SHP77 treated with DMSO at 0.1 percent for 48 hours (cell line): Measurements from ENCODE around the gene EXOC3L1.

ENCODE experiments used
- DNase-seq: peaks from one replicate; lab custom pipeline; 2025; lab: John Stamatoyannopoulos, UW

Gene EXOC3L1

DNA sequence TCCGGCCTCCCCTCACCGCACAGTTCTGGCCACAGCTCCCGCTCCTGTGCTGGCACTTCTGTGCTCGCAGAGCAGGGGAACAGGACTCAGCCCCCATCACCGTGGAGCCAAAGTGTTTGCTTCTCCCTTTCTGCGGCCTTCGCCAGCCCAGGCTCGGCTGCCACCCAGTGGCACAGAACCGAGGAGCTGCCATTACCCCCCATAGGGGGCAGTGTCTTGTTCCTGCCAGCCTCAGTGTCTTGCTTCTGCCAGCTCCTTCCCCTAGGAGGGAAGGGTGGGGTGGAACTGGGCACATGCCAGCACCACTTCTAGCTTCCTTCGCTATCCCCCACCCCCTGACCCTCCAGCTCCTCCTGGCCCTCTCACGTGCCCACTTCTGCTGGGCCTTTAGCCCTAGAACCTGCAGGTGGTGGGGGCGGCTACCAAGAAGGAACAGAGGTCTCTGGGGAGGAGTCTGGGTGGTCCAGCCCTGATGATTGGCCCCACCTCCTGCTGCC lies 8.3 kb upstream of the EXOC3L1 start:
- no peak for DNase-seq

DNA sequence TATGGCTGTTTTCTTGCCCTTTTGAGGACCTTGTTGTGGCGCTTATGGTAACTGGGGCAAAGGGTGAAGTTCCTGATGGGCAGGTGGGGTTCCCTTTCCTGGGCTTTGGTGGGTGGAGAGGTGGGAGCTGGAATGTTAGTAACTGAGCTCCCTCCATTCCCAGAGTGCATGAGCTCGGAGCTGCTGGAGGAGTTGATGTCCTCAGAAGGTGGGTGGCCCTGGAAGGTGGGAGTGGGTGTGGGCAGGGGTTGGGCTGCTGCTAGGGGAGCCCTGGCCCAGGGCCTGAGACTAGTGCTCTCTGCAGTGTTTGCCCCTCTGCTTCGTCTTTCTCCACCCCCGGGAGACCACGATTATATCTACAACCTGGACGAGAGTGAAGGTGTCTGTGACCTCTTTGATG lies 7.8 kb upstream of the EXOC3L1 start:
- no peak for DNase-seq

DNA sequence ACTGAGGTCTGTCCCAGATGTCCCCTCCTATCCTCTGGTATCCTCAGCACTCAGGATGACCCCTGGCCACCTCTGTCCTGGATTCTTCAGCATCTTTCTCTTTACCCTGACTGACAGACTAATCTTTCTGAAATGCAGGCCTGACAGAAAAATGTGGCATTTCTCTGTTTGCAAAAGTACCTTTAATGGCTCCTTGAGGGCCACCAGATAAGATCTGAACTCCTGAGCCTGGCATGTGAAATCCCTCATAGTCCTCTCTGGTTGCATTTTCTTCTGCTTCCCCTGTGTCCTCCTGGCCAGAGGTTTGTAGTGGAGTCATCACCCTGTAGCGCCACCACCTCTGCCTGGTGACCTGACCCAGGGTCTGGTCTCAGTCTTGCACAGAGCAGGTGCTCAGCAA lies 6.9 kb upstream of the EXOC3L1 start:
- DNase-seq = no peak

DNA sequence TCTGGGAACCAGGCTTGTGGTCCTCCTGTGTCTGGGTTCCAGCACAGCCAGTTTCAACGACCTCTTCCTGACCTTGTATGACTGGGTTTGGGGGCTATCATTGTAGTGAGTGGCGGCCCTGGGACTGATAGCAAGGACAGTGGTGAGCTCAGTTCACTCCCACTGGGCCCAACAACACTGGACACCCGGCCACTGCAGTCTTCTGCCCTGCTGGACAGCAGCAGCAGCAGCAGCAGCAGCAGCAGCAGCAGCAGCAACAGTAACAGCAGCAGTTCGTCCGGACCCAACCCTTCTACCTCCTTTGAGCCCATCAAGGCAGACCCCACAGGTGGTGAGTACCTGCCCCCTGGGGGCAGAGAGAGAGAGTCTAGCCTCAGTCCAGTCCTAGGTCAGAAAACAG lies 5.7 kb upstream of the EXOC3L1 start:
- DNase-seq = no peak

DNA sequence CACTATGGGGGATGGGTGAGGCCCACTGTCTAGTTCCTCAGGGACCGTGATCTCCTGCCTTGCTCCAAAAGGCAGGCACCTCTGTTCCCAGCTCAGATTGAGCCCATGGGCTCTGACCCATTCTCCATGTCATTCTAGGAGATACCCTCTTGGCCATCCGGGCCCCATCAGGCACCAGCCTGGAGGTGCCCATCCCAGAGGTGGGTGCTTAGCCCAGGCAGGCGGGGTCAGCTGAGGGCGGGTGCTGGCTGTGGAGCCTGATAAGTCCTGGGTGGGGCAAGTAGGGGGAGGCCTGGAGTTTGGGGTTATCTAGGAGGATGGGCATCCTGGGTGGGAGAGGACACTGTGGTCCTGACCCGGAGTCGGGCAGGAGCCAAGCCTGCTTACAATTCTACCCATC lies 4.3 kb upstream of the EXOC3L1 start:
- DNase-seq = no peak

DNA sequence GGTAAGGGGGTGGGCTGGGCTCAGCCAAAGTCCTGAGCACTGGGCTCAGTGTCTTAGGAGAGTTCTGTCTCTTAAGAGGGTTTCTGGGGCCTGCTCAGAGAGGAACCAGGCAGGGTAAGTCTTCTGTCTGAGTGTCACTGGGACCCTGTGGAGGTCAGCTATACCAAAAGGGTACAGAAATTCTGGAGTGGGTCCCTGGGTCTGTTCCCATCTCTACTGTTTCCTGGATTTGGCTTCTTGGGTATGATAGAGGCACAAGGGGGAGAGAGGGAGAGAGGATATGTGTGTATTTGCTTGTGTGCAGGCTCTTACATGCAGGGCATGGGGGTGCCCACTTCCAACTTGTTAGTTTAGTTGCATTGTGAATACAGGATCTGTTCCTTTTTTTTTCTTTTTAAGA lies 3.6 kb upstream of the EXOC3L1 start:
- no peak for DNase-seq

DNA sequence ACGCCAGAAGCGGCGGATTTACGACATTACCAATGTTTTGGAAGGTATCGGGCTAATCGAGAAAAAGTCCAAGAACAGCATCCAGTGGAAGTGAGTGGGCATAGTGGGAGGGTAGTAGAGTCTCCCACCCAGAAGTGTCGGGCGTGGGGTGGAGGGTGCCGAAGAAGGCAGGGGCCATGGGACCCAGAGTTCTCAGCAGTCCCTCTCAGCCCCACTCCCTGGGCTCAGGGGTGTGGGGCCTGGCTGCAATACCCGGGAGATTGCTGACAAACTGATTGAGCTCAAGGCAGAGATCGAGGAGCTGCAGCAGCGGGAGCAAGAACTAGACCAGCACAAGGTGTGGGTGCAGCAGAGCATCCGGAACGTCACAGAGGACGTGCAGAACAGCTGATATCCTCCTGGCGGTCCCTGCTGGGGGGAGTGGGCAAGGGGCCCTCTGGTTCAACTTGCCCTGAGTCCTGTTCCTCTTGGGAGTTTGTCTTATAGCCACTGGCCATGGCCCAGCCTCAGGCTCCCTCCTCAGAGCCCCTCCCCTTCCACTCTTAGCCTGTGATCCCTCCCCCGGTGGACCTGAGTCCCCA lies 2.9 kb upstream of the EXOC3L1 start:
- DNase-seq = no peak

DNA sequence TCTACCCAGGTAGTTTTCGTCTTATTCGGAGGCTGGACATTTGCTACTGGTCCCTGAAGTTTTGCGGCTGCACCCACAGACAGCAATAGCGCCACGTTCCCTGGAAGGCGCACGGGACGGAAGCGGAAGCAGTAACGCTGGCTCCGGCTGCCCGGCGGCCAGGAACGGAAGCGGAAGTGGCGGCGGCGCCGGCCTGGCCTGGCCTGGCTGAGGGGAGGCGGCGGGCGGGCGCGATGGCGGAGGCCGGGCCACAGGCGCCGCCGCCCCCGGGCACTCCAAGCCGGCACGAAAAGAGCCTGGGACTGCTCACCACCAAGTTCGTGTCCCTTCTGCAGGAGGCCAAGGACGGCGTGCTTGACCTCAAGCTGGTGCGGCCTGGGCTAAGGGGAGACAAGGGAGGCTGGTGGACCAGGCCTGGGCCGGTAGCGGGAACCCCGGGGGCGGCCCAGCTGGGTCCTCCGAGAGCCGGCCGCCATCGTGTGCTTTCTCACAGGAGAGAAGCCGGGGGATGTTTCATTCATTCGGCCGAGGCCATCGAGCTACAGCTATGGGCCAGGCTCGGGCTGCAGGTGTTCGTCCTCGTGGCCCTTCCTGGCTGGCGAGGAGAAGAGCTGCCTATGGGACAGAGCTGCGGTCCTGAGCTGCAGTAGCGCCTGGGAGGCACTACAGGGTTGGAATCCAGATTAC lies 2.2 kb upstream of the EXOC3L1 start, which contains the start of gene E2F4:
E2F4 (plus strand) TSS at position 161 of the 687 bp plus-strand sequence; CDS start at position 234, 73 bp downstream.
- peak; percentile 79 for DNase-seq

DNA sequence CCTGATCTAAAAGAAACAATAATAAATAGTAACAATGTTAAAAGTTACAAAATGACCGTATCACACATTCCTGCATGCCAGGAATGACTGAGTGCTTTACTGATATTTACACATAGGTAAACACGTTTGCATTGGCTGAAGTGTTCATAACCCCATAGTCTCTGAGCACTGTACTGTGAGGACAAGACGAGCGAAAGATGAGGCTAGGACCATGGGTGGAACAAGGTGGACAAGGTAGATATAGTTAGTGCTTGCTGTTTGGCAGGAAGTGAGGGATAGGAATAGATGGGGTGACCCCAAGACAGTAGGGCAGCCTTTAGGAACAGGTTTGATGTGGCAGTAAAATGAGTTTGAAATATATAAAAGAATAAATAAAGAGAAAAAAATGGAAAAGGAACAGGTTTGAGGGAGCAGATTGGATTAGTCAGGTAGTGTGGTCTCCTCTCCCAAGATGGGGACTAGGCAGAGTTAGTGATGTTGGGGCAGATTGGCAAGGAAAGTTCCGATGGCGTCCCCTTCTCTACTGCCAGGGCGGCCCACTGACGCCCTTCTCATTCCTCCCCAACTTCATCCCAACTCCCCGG lies 1.6 kb upstream of the EXOC3L1 start:
- no peak for DNase-seq

DNA sequence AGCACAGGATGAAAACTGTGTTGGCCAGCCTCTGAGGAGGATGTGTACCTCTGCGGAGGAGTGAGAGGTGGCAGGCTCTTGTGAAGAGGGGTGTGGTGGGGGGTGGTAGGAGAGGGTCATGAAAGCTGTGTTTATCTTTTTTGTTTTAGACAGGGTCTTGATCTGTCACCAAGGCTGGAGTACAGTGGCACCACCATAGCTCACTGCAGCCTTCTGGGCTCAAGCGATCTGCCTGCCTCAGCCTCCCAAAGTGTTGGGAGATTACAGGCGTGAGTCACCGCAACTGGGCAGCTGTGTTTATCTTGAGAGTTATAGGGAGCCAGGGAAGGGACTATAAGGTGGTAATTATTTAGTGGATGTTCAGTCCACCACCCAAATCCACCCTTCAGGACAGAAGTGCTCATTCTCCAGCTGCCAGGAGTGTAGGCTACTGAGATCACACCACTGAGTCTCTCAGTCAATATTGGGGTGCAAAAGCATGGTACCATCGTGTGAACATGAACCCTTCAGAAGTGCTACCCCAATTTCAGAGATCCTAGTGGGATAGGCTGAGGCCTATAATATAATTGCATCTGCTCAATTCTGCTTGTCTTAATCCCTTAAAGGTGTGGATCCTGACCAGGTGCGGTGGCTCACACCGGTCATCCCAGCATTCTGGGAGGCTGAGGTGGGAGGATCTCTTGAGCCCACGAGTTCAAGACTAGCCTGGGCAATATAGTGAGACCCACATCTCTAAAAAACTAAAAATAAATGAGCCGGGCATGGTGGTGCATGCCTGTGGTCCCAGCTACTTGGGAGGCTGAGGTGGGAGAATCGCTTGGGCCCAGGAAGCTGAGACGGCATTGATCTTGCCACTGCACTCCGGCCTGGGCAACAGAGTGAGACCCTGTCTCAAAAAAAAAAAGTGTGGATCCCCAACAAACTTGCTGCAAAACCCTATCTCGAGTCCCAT lies 788 bp upstream of the EXOC3L1 start:
- peak; percentile 11 for DNase-seq

DNA sequence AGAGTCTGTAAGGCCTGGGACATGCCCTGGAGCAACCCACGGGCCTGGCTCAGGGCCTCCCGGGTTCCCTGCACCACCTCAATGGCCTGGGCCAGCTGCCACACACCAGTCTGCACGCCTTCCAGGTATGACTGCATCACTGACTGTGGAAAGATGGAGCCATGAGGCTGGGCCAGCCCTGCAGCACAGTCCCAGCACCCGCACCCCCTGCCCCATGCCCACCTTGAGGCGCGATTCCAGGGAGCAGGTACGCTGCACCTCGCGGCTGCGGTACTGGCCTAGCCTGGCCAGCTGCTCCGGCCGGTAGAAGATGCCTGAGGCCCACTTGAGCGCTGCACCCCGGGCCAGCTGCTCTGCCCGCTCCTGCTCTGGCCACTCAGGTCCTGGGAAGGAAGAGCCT lies 1.1 kb downstream of the EXOC3L1 start:
- no peak for DNase-seq

DNA sequence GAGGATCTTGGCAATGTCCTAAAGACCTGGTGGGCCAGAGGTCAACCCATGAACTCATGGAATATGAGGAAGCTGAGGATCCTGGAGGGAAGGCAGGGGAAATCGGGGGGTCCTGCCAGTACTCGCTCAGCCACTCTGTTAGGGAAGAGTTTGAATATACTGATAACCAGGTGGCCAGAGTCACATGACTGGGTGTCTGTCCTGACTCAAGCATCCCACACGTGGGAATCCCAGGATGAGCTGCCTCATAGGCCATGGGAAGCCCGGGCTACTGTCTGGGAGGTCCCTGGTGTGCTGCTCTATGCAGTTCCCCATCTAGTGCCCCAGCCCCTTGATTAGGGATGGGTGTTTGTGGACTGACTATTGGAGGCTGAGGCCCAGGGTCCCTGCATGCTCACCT lies 1.6 kb downstream of the EXOC3L1 start:
- no peak for DNase-seq

DNA sequence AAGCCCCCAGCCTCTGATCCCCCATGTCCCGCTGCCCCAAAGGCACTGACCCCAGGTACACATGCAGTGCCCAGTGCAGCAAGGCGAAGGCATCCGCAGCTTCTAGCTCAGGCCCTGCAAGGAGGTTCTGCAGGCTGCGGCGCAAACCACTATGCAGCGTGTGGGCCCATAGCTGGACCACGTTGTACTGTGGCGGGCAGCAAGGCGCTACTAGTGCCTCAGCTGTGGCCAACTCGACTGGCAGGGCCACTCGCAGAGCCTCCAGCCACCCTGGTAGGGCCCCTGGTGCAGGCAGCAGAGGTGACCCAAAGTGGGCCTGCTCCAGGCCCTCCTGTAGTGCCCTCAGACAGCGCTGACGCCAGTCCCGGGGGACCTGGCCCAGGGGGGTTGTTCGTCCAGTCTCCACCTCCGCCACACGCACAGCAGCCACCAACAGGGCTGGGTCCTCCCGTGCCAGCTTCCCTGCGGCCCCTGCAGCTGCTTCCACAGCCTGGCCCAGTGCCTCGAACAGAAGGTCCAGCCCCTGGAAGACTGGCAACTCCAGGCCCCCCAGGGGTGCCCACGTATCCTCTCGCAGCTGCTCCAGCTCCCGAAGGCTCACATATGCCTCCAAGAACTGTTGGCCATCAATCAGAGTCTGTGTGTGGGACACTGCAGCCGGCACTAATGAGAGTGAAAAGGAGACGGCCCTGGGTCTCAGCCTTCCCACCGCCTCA lies 2.6 kb downstream of the EXOC3L1 start:
- DNase-seq = no peak

DNA sequence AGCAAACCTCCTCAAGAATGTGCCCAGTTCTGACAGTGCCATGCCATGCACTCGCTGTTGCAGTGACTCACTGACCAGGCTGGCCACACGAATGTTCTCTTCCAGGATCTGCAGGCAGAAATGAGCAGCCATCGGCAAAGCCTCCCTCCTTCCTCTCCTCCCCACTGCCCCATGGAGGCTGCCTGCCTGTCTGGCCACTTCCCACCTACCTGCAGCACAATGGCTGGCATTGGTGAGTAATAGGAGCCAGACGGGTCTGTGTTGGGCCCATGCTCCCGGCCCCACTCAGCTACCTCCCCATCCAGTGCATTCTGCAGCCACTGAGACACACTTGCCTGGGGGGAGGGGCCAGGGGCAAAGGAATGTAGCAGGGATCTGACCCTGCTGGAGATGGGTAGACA lies 3.4 kb downstream of the EXOC3L1 start:
- DNase-seq = no peak

DNA sequence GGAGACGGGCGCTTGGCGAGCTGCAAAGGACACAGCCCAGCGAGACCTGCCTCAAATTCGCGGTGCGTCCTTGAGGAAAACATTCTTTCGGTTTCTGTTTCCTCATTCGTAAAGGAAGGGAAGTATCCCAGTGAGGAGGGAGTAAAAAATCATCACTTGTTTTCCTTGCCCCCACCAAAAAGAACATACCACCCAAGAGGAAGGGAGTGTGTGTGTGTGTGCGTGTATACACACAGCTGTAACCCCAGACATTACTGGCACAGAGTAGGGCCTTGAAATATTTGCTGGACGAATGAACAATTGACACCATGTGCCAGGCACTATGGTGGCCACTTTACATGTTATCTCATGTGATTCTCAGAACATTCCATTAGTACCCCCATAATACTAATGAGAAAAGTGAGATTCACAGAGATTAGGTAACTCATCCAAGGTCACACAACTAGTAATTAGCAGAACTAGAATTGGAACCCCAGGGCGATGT lies 4.2 kb downstream of the EXOC3L1 start:
- DNase-seq = no peak

DNA sequence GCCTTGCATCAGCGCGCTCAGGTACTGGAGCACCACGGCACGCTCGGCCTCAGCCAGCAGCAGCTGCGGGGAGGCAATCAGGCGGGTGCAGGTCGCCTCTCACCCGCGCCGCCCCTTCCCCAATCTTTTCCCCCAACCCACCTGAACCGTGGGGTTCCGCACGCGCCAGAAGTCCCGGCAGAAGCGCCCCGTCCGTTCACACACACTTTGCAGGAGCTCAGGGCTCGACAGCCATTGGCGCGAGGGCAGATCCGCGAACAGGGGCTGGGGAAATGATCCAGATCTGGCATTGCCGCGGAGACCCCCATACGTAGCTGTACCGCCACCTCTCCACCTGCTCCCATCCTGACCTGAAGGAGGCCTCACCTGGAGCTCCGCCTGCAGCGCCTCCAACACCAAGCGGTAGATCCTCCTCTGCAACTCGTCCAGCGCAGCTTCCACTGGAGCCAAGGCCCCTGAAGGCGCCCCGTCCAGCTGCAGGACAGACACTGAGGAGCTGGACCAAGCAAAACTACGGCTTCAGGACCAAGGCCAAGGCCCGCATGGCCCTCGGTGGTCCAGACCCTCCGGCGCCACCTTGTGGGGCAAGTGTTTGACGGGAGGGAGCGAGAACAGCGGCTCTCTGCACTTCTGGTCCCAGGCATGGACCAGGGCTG lies 4.8 kb downstream of the EXOC3L1 start:
- DNase-seq = peak; percentile 26

DNA sequence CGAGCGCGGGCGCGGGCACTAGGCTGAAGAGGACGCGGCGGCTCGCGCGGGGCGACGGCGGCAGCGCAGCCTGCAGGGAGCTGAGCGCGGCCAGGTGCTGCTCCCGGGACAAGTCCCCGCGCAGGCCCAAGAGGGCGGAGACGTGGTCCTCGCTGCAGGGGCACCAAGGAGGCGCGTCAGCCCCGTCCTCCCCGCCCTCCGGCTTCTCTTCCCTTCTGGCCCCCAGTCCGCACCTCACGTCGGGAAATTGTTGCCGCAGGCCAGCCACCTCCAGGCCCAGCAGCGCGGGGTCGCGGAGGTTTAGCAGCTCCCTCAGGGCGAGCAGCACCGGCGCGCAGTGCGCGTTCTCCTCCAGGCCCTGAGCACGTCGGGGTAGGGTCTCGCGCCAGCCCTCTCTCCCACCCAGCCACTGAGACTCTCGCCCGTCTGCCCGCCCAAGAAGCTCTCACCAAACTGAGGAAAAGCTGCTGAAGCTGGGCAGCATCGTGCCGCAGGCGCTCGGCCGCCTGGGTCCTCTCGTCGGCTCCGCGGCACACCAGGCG lies 5.4 kb downstream of the EXOC3L1 start:
- DNase-seq = no peak

DNA sequence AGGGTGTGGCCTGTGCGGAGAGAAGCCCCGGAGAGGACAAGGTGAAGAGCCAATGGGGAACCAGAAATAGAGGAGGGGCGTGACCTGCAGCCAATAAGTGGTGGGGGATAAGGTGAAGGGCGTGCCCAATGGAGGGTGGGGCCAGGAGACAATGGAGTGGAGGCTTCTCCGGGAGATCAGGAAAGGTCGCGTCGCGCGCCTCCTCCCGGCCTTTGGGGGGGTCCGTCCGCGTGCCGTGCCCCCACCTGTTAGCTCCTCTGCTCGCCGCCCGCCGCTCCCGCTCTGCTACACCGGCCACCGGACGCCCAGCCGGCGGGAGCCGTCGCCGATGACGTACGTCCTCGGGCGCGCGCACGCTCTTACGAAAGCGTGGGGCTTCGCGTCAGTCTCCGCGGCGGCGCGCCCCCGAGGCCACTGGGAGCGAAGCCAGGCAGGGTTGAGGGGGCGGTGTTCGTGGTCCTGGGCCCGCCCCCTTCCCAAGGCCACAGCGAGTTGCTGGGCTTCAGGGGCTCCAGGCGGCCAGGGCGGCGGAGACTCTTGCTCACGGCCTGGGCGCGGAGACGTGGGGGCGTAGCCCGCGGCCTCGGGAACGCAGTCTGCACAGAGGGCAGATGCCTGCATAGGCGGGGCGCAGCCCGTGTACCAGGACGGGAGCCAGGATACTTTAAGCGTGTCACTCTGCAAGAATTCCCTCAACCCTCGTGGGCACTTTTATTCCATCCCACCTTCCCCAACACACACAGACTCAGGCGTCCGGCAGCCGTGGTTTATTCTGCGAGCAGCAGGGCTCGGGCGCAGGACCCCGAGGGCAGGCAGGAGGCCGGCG lies 6.1 kb downstream of the EXOC3L1 start, which contains the start of gene MATCAP1:
MATCAP1 (minus strand) TSS at position 337 of the 826 bp plus-strand sequence. CDS start 3,353 bp downstream, outside the sequence.
- peak; percentile 96 for DNase-seq

DNA sequence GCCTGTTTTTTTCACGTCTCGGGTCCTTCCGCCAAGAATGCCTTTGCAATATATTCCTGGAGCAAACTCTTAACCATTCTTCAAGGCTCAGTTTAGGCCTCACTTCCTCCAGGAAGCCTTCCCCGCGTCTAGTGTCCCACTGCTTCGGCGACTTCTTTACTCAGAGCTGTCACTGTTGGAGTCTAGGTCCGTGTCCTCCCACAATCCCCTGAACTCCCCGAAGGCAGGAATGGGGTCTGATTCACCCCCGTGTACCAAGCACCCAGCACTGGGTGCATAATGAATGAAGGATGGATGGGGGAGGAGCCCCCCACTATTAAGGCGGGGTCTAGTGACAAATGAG lies 6.7 kb downstream of the EXOC3L1 start:
- no peak for DNase-seq

DNA sequence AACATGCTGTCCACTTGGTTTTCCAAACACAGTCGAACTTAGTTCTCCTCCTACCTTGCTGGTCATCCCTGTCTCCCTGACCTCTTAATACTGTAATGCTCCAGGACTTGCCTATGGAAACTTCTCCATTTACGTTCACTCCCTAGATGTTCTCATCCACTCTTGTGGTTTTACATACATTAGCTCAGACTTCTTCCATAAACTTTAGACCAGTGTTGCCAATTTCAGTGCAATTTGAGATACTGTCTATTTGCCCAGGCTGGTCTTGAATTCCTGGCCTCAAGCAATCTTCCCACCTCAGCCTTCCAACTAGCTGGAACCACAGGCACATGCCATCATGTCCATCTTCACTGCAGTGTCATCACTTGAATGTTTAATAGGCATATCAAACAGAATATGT lies 7.6 kb downstream of the EXOC3L1 start:
- DNase-seq = no peak
